Measurements from ENCODE around the gene HINT2.

DNA sequence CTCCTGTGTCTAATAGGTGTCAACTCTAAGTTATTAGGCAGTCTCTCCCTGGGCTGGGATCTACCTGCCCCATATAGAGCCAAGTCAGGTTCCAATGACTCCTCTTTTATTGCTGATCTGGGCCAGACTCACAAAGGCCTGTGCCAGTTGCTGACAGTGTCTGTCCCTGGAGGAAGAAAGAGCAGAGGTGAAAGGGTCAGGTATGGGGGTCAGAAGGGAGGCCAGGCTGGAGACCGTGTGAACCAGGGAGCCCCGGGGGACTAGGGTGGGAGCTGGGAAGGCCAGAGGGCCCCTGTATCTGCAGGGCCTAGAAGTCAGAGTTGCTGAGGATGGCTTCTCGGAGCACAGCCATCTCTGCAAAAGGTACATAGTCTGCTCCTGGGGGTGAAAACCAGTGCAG is 3.5 kb upstream of the HINT2 start:
- TF ChIP-seq, protein P1, sequence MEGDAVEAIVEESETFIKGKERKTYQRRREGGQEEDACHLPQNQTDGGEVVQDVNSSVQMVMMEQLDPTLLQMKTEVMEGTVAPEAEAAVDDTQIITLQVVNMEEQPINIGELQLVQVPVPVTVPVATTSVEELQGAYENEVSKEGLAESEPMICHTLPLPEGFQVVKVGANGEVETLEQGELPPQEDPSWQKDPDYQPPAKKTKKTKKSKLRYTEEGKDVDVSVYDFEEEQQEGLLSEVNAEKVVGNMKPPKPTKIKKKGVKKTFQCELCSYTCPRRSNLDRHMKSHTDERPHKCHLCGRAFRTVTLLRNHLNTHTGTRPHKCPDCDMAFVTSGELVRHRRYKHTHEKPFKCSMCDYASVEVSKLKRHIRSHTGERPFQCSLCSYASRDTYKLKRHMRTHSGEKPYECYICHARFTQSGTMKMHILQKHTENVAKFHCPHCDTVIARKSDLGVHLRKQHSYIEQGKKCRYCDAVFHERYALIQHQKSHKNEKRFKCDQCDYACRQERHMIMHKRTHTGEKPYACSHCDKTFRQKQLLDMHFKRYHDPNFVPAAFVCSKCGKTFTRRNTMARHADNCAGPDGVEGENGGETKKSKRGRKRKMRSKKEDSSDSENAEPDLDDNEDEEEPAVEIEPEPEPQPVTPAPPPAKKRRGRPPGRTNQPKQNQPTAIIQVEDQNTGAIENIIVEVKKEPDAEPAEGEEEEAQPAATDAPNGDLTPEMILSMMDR (IDR thresholded peaks at IDR 0.05): no peak
- no peak for TF ChIP-seq EZH2 (IDR thresholded peaks at IDR 0.05; ENCODE audit: borderline replicate concordance, insufficient read depth, low read depth, low read length, poor library complexity, severe bottlenecking)

All from B cell (primary cell).